ENCODE results near the gene DNAJC17.

- TF ChIP-seq CTCF (IDR thresholded peaks at IDR 0.05) (no peak), EZH2 (IDR thresholded peaks at IDR 0.05) (no peak), EZH2phosphoT487 (IDR thresholded peaks at IDR 0.05) (no peak)
These were observed 4.2 kb downstream of the DNAJC17 start for GRCh38 chr15:40803076-40803475.

All from neural progenitor cell (in vitro differentiated cells).